Right atrium auricular region (tissue), 2 donors: ENCODE data around the gene GMDS. TPM values are rescaled to one million over a fixed set of nuclear protein-coding genes. Genes with fewer than 3 reads are reported as not detected.

ENCODE experiments used
- DNase-seq: peaks from one replicate; pipeline ENCODE4 v3.0.0-alpha.2; 2019; ENCODE audit warnings: low spot score
- H3K27ac ChIP-seq, 2 donors: fragments of 200-600 bp; sonication (generic); 1 replicate in 1 of 2; 2 replicates in 1 of 2; pipeline ENCODE4 v1.5.1; 2016 to 2019
- H3K27me3 ChIP-seq, 2 donors: fragments of 200-600 bp; sonication (generic); one replicate each; pipeline versions ENCODE4 v1.5.1 to v1.6.0; 2017 to 2019
- H3K36me3 ChIP-seq: fragments of 200-600 bp; sonication (generic); one replicate; pipeline ENCODE4 v1.5.1; 2016
- H3K4me1 ChIP-seq, 2 donors: fragments of 200-600 bp; sonication (generic); one replicate each; pipeline versions ENCODE4 v1.5.1 to v1.6.0; 2017 to 2019
- H3K4me3 ChIP-seq, 2 donors: fragments of 200-600 bp; sonication (generic); 1 replicate in 1 of 2; 2 replicates in 1 of 2; pipeline ENCODE4 v1.5.1; 2017 to 2019; ENCODE audit warnings: mild to moderate bottlenecking in 1 of 2, moderate library complexity in 1 of 2
- H3K9me3 ChIP-seq, 2 donors: fragments of 200-600 bp; sonication (generic); one replicate each; pipeline ENCODE4 v1.5.1; 2019
- total RNA-seq, 2 donors: library from RNA; depleted of rRNA; stranded (reverse); fragments of >200 nt; gene quantifications; one replicate each; pipeline ENCODE4 v1.1.0, GENCODE V29; 2016
- TF ChIP-seq, protein P1 (sequence below), 2 donors: fragments of 200-600 bp; sonication (generic); IDR thresholded peaks; one replicate each; pipeline ENCODE4 v1.5.1; 2019; ENCODE audit warnings: antibody characterized with exemption in 2 of 2

The GMDS gene
- total RNA-seq, 2 donors from 2014 or later: 11.1 to 11.8 TPM

GRCh38 chr6:1834207-1834606 lies 411.2 kb downstream of the GMDS start:
- H3K36me3 ChIP-seq: no peaks in the 10 kb centered on the region
- TF ChIP-seq, protein P1, sequence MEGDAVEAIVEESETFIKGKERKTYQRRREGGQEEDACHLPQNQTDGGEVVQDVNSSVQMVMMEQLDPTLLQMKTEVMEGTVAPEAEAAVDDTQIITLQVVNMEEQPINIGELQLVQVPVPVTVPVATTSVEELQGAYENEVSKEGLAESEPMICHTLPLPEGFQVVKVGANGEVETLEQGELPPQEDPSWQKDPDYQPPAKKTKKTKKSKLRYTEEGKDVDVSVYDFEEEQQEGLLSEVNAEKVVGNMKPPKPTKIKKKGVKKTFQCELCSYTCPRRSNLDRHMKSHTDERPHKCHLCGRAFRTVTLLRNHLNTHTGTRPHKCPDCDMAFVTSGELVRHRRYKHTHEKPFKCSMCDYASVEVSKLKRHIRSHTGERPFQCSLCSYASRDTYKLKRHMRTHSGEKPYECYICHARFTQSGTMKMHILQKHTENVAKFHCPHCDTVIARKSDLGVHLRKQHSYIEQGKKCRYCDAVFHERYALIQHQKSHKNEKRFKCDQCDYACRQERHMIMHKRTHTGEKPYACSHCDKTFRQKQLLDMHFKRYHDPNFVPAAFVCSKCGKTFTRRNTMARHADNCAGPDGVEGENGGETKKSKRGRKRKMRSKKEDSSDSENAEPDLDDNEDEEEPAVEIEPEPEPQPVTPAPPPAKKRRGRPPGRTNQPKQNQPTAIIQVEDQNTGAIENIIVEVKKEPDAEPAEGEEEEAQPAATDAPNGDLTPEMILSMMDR (IDR thresholded peaks at IDR 0.05): no peak
- no peaks in the 10 kb centered on the region for H3K27me3 ChIP-seq
- H3K27ac ChIP-seq: no peak overlapping the region
- H3K9me3 ChIP-seq: peaks cover 0 to 4% of the 10 kb centered on the region in 2 donors
- DNase-seq: no peak
- H3K4me1 ChIP-seq: no peaks in the 10 kb centered on the region
- H3K4me3 ChIP-seq: no peak overlapping the region

GRCh38 chr6:1832844-1833787 lies 412.3 kb downstream of the GMDS start:
- H3K4me1 ChIP-seq: no peaks in the 10 kb centered on the region
- H3K9me3 ChIP-seq: peaks cover 3 to 15% of the 10 kb centered on the region in 2 donors
- H3K4me3 ChIP-seq: peak overlapping the region in 1 of 2 donors; percentile 15
- TF ChIP-seq, protein P1 (IDR thresholded peaks at IDR 0.05): no peak
- peak overlapping the region in 1 of 2 donors; percentile 10 for H3K27ac ChIP-seq
- peak; percentile 70 for DNase-seq
- no peaks in the 10 kb centered on the region for H3K36me3 ChIP-seq
- H3K27me3 ChIP-seq: no peaks in the 10 kb centered on the region

GRCh38 chr6:1832358-1832757 lies 413.0 kb downstream of the GMDS start:
- H3K4me3 ChIP-seq: peak overlapping the region in 1 of 2 donors; percentile 15
- TF ChIP-seq, protein P1 (IDR thresholded peaks at IDR 0.05): no peak

GRCh38 chr6:1827984-1828793 lies 417.2 kb downstream of the GMDS start:
- DNase-seq: no peak
- Histone ChIP-seq H3K9me3 (peaks cover 6 to 21% of the 10 kb centered on the region in 2 donors), H3K36me3 (no peaks in the 10 kb centered on the region), H3K4me1 (no peaks in the 10 kb centered on the region), H3K4me3 (no peak overlapping the region), H3K27ac (no peak overlapping the region), H3K27me3 (no peaks in the 10 kb centered on the region)
- TF ChIP-seq, protein P1 (IDR thresholded peaks at IDR 0.05): no peak

More at GRCh38 chr6:1832358-1832757, 413.0 kb downstream of the GMDS start:
- DNase-seq: no peak
- peaks cover 6 to 21% of the 10 kb centered on the region in 2 donors for H3K9me3 ChIP-seq
- no peaks in the 10 kb centered on the region for H3K27me3 ChIP-seq
- H3K4me1 ChIP-seq: no peaks in the 10 kb centered on the region
- H3K27ac ChIP-seq: peak overlapping the region in 1 of 2 donors; percentile 10
- H3K36me3 ChIP-seq: no peaks in the 10 kb centered on the region

- H3K4me1 ChIP-seq: peaks cover 0 to 6% of the 10 kb centered on the region in 2 donors
- H3K27me3 ChIP-seq: no peaks in the 10 kb centered on the region
- H3K36me3 ChIP-seq: no peaks in the 10 kb centered on the region
- TF ChIP-seq, protein P1 (IDR thresholded peaks at IDR 0.05): no peak
- H3K4me3 ChIP-seq: no peak overlapping the region
- H3K9me3 ChIP-seq: peaks cover 6 to 21% of the 10 kb centered on the region in 2 donors
- DNase-seq: no peak
- no peak overlapping the region for H3K27ac ChIP-seq
Measured at GRCh38 chr6:1825926-1826325, 419.5 kb downstream of the GMDS start.
